ENCODE measurements around the gene ADAM19. TPM values are rescaled to one million over a fixed set of nuclear protein-coding genes. Genes with fewer than 3 reads are reported as not detected.

The ADAM19 gene
- total RNA-seq, 1 experiment from 2014 or later: 3.5 TPM

- CTCF ChIA-PET: no interaction called here
- H3K27ac ChIP-seq (ENCODE audit: low read length): no peak overlapping the region
Observed at GRCh38 chr5:157542282-157543000, 33.1 kb downstream of the ADAM19 start.

GRCh38 chr5:157541447-157542118, 34.0 kb downstream of the ADAM19 start:
- intact Hi-C loops (cut with micrococcal nuclease; ENCODE audit: unreplicated experiment): no loop called here
- Histone ChIP-seq H3K4me1 (ENCODE audit: control insufficient read depth, insufficient read depth, low read length) (no peaks in the 10 kb centered on the region), H3K36me3 (ENCODE audit: control insufficient read depth, insufficient read depth, low read length) (no peaks in the 10 kb centered on the region), H3K27ac (ENCODE audit: low read length) (no peak overlapping the region), H3K9me3 (ENCODE audit: control insufficient read depth, insufficient read depth, low read depth, low read length) (no peaks in the 10 kb centered on the region), H3K4me3 (ENCODE audit: low read depth in 2 of 2, low read length in 2 of 2) (no peak overlapping the region; a peak in 1 of 4 replicates), H3K27me3 (ENCODE audit: control insufficient read depth, insufficient read depth, low read length) (no peaks in the 10 kb centered on the region)
- in situ Hi-C loops (cut with HindIII; ENCODE audit: low pct_unique_long_range_greater_than_20kb, low sequenced_read_pairs): no loop called here
- ChIA-PET POLR2A (no interaction called here), CTCF (no interaction called here)
- no TSS peak for BruUV-seq (replicated peaks)
- no peak for ATAC-seq
- DNase-seq (ENCODE audit: low read depth, low spot score): no peak
- no peak for TF ChIP-seq TCF7L2 (IDR thresholded peaks at IDR 0.05; ENCODE audit: low read depth, low read length)
- TF ChIP-seq SIN3A (IDR thresholded peaks at IDR 0.05; ENCODE audit: borderline replicate concordance, insufficient read depth, low read depth, low read length): no peak
- TF ChIP-seq POLR2AphosphoS5 (IDR thresholded peaks at IDR 0.05; ENCODE audit: low read depth, low read length): no peak
- TF ChIP-seq REST (IDR thresholded peaks at IDR 0.05; ENCODE audit: insufficient read depth in 1 of 2, low read depth in 2 of 2, low read length in 1 of 2): no peak

More at GRCh38 chr5:157542282-157543000, 33.1 kb downstream of the ADAM19 start:
- ATAC-seq (no peak), DNase-seq (ENCODE audit: low read depth, low spot score) (no peak)
- no peaks in the 10 kb centered on the region for H3K4me1 ChIP-seq (ENCODE audit: control insufficient read depth, insufficient read depth, low read length)
- no peaks in the 10 kb centered on the region for H3K36me3 ChIP-seq (ENCODE audit: control insufficient read depth, insufficient read depth, low read length)
- H3K9me3 ChIP-seq (ENCODE audit: control insufficient read depth, insufficient read depth, low read depth, low read length): no peaks in the 10 kb centered on the region
- no peak overlapping the region for H3K4me3 ChIP-seq (ENCODE audit: low read depth in 2 of 2, low read length in 2 of 2)
- TF ChIP-seq POLR2AphosphoS5 (IDR thresholded peaks at IDR 0.05; ENCODE audit: low read depth, low read length) (no peak), REST (IDR thresholded peaks at IDR 0.05; ENCODE audit: insufficient read depth in 1 of 2, low read depth in 2 of 2, low read length in 1 of 2) (no peak), CTCF (IDR thresholded peaks at IDR 0.05) (no peak), TCF7L2 (IDR thresholded peaks at IDR 0.05; ENCODE audit: low read depth, low read length) (no peak), SIN3A (IDR thresholded peaks at IDR 0.05; ENCODE audit: borderline replicate concordance, insufficient read depth, low read depth, low read length) (no peak)
- no TSS peak for BruUV-seq (replicated peaks)
- H3K27me3 ChIP-seq (ENCODE audit: control insufficient read depth, insufficient read depth, low read length): no peaks in the 10 kb centered on the region
- POLR2A ChIA-PET: no interaction called here
- intact Hi-C loops (cut with micrococcal nuclease; ENCODE audit: unreplicated experiment) (no loop called here), in situ Hi-C loops (cut with HindIII; ENCODE audit: low pct_unique_long_range_greater_than_20kb, low sequenced_read_pairs) (no loop called here)

Measured in Panc1 (cell line).